Measurements from ENCODE around the gene HPS5. TPM values are rescaled to one million over a fixed set of nuclear protein-coding genes. Genes with fewer than 3 reads are reported as not detected.

The HPS5 gene
- total and polyA plus RNA-seq, 2 of the 13 experiments (the other 11 are each of a cell fraction or from before 2014, with no cell fraction given) = 6.6 to 25.5 TPM

DNA sequence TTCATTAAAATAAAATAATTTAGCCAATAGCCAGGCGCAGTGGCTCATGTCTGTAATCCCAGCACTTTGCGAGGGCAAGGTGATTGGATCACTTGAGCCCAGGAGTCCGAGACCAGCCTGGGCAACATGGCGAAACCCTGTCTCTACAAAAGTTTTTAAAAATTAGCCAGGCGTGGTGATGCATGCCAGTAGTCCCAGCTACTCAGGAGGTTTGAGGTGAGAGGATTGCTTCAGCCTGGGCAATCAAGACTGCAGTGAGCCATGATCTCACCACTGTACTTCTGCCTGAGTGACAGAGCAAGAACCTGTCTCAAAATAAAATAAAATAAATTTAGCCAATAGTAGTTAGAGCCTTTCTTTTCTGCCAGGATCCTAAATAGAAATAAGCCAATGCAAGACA lies 12.2 kb downstream of the HPS5 start:
- ChIA-PET CTCF (ENCODE audit: low intra/inter-chr PET ratio, low total read pairs) (no interaction called here), POLR2A (no interaction called here)
- Histone ChIP-seq H3K4me3 (replicated peaks in 1 of 3; ENCODE audit: insufficient read depth in 1 of 3, low read depth in 2 of 3, low read length in 3 of 3) (no peak overlapping the region), H4K20me1 (ENCODE audit: insufficient read depth, low read length) (no peaks in the 10 kb centered on the region), H2AFZ (ENCODE audit: low read length) (no peak overlapping the region), H3K9ac (ENCODE audit: insufficient read depth, low read depth, low read length) (no peak overlapping the region), H3K4me2 (ENCODE audit: low read depth, low read length) (no peak overlapping the region), H3K9me3 (ENCODE audit: low read length) (no peaks in the 10 kb centered on the region), H3K79me2 (ENCODE audit: insufficient read depth, low read length) (no peaks in the 10 kb centered on the region), H3K36me3 (replicated peaks in 1 of 2; ENCODE audit: control insufficient read depth in 1 of 2, insufficient read depth in 2 of 2, low read length in 2 of 2) (peaks cover 3 to 52% of the 10 kb centered on the region in 2 experiments), H3K4me1 (ENCODE audit: insufficient read depth, low read length) (peaks cover 15% of the 10 kb centered on the region), H3K27ac (ENCODE audit: extremely low read length, insufficient read depth, low read length) (no peak overlapping the region), H3K27me3 (ENCODE audit: control insufficient read depth in 1 of 2, insufficient read depth in 2 of 2, low read length in 2 of 2) (no peaks in the 10 kb centered on the region)
- in situ Hi-C loops (cut with HindIII; ENCODE audit: extremely low pct_ligation_motif_present, low pct_unique_long_range_greater_than_20kb) = no loop called here
- FAIRE-seq (no peak), DNase-seq (ENCODE audit: low spot score) (no peak), ATAC-seq (no peak)
- TF ChIP-seq, protein P1, sequence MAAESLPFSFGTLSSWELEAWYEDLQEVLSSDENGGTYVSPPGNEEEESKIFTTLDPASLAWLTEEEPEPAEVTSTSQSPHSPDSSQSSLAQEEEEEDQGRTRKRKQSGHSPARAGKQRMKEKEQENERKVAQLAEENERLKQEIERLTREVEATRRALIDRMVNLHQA (CRISPR knock-in tag; IDR thresholded peaks at IDR 0.05) = no peak
- TF ChIP-seq YEATS4 (CRISPR knock-in tag; IDR thresholded peaks at IDR 0.05; ENCODE audit: borderline replicate concordance) = no peak
- TF ChIP-seq, protein P2, sequence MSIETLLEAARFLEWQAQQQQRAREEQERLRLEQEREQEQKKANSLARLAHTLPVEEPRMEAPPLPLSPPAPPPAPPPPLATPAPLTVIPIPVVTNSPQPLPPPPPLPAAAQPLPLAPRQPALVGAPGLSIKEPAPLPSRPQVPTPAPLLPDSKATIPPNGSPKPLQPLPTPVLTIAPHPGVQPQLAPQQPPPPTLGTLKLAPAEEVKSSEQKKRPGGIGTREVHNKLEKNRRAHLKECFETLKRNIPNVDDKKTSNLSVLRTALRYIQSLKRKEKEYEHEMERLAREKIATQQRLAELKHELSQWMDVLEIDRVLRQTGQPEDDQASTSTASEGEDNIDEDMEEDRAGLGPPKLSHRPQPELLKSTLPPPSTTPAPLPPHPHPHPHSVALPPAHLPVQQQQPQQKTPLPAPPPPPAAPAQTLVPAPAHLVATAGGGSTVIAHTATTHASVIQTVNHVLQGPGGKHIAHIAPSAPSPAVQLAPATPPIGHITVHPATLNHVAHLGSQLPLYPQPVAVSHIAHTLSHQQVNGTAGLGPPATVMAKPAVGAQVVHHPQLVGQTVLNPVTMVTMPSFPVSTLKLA (IDR thresholded peaks at IDR 0.05) = no peak
- 90% methylated on average over 5 of the region's 5 CpGs for WGBS (ENCODE audit: low lambda C conversion rate)
- intact Hi-C loops (cut with micrococcal nuclease; ENCODE audit: unreplicated experiment) = no loop called here
- BruUV-seq (replicated peaks) = no TSS peak

DNA sequence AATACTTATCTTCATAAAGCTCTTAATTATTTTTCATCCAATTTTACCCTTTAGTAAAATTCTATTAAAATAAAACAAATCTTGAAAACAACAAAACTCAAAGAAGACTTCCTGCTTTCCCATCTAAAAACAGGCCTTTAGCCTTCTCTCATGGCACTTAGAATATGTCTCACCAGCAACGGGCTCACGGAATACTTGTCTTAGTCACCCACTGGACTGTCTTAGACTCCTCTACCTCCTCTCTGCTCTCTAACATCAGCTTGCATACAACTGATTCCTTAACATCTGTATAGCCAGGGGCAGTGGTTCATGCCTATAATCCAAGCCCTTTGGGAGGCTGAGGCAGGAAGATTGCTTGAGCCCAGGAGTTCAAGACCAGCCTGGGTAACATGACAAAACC lies 13.7 kb downstream of the HPS5 start:
- no peak for DNase-seq (ENCODE audit: low spot score)
- POLR2A ChIA-PET = interaction anchor here (0.7 kb wide), 1 partner anchor 13 kb away, joined by 3 read pairs; the partner anchor contains the start of gene HPS5
- H3K27me3 ChIP-seq (ENCODE audit: control insufficient read depth in 1 of 2, insufficient read depth in 2 of 2, low read length in 2 of 2) = no peaks in the 10 kb centered on the region
- H3K9me3 ChIP-seq (ENCODE audit: low read length) = no peaks in the 10 kb centered on the region
- no peak for ATAC-seq
- H4K20me1 ChIP-seq (ENCODE audit: insufficient read depth, low read length) = no peaks in the 10 kb centered on the region
- no peak overlapping the region for H3K27ac ChIP-seq (ENCODE audit: extremely low read length, insufficient read depth, low read length)
- H3K36me3 ChIP-seq (replicated peaks in 1 of 2; ENCODE audit: control insufficient read depth in 1 of 2, insufficient read depth in 2 of 2, low read length in 2 of 2) = peaks cover 5 to 62% of the 10 kb centered on the region in 2 experiments
- 100% methylated on average over 2 of the region's 2 CpGs for WGBS (ENCODE audit: low lambda C conversion rate)
- intact Hi-C loops (cut with micrococcal nuclease; ENCODE audit: unreplicated experiment) (no loop called here), in situ Hi-C loops (cut with HindIII; ENCODE audit: extremely low pct_ligation_motif_present, low pct_unique_long_range_greater_than_20kb) (no loop called here)
- TF ChIP-seq ARNT2 (CRISPR knock-in tag; IDR thresholded peaks at IDR 0.05; ENCODE audit: low read depth) (no peak), ZNF431 (CRISPR knock-in tag; IDR thresholded peaks at IDR 0.05; ENCODE audit: borderline replicate concordance, low read depth) (no peak)
- TF ChIP-seq, protein P3, sequence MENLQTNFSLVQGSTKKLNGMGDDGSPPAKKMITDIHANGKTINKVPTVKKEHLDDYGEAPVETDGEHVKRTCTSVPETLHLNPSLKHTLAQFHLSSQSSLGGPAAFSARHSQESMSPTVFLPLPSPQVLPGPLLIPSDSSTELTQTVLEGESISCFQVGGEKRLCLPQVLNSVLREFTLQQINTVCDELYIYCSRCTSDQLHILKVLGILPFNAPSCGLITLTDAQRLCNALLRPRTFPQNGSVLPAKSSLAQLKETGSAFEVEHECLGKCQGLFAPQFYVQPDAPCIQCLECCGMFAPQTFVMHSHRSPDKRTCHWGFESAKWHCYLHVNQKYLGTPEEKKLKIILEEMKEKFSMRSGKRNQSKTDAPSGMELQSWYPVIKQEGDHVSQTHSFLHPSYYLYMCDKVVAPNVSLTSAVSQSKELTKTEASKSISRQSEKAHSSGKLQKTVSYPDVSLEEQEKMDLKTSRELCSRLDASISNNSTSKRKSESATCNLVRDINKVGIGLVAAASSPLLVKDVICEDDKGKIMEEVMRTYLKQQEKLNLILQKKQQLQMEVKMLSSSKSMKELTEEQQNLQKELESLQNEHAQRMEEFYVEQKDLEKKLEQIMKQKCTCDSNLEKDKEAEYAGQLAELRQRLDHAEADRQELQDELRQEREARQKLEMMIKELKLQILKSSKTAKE (CRISPR knock-in tag; IDR thresholded peaks at IDR 0.05; ENCODE audit: borderline replicate concordance) = no peak
- no peak overlapping the region for H3K4me2 ChIP-seq (ENCODE audit: low read depth, low read length)
- no peak for FAIRE-seq
- BruUV-seq (replicated peaks) = no TSS peak
- H3K4me1 ChIP-seq (ENCODE audit: insufficient read depth, low read length) = peaks cover 18% of the 10 kb centered on the region
- CTCF ChIA-PET (ENCODE audit: low intra/inter-chr PET ratio, low total read pairs) = no interaction called here
- no peaks in the 10 kb centered on the region for H3K79me2 ChIP-seq (ENCODE audit: insufficient read depth, low read length)
- H3K4me3 ChIP-seq (replicated peaks in 1 of 3; ENCODE audit: insufficient read depth in 1 of 3, low read depth in 2 of 3, low read length in 3 of 3) = no peak overlapping the region
- H2AFZ ChIP-seq (ENCODE audit: low read length) = no peak overlapping the region
- H3K9ac ChIP-seq (ENCODE audit: insufficient read depth, low read depth, low read length) = no peak overlapping the region
